ENCODE measurements around the gene GSE1. TPM values are rescaled to one million over a fixed set of nuclear protein-coding genes. Genes with fewer than 3 reads are reported as not detected.

The GSE1 gene
- total RNA-seq, 1 donor from 2014 or later: 28.8 TPM

DNA sequence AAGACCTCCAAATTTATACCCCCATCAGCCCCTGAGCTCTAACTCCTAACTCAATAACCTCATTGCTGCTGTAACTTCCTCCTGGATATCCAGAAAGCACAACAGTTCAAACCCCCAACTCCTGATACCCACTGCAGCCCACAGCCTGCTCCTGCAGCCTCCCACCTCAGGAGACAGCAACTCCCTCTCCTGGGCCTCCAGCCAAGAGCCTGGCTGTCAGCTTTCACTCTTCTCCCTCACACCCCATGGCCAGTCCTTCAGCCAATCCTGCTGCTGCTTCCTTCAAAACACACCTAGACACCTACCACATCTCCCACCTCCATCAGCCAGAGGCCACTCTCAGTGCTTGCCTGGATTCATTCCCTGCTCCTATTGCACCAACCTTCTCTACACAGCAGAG is 70.2 kb downstream of the GSE1 start:
- DNase-seq: no peak

GRCh38 chr16:85685251-85685650 is 72.1 kb downstream of the GSE1 start:
- no peak for DNase-seq

- DNase-seq: no peak
Observed at GRCh38 chr16:85686912-85687591, 73.9 kb downstream of the GSE1 start.

DNA sequence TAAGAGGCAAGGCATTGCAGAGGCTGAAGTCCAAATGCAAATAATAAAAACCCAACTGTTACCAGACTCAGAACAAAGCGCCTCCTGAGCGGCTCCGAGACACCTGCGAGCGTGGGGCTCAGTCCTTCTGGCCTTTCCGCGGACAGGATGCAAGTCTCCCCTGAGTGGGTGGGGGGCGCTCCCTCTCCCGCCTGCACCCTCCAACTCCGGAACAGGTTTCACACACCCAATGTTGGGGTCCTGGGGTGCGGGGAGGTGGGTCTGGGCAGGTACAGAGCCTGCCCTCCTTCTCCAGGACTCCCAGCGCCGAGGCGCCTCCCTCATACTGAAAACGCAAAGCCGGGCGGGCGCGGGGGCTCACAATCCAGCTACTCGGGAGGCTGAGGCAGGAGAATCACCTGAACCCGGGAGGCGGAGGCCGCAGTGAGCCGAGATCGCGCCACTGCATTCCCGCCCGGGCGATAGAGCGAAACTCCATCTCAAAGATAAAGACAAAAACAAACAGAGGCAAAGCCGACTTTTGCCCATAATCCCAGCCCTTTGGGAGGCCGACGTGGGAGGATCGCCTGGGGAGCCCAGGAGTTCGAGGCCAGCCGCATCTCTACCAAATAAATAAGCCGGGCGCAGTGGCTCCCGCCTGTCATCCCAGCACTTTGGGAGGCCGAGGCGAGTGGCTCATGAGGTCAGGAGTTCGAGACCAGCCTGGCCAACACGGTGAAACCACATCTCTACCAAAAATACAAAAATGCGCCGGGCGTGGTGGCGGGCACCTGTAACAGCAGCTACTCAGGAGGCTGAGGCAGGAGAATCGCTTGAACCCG is 74.7 kb downstream of the GSE1 start:
- DNase-seq: no peak

DNA sequence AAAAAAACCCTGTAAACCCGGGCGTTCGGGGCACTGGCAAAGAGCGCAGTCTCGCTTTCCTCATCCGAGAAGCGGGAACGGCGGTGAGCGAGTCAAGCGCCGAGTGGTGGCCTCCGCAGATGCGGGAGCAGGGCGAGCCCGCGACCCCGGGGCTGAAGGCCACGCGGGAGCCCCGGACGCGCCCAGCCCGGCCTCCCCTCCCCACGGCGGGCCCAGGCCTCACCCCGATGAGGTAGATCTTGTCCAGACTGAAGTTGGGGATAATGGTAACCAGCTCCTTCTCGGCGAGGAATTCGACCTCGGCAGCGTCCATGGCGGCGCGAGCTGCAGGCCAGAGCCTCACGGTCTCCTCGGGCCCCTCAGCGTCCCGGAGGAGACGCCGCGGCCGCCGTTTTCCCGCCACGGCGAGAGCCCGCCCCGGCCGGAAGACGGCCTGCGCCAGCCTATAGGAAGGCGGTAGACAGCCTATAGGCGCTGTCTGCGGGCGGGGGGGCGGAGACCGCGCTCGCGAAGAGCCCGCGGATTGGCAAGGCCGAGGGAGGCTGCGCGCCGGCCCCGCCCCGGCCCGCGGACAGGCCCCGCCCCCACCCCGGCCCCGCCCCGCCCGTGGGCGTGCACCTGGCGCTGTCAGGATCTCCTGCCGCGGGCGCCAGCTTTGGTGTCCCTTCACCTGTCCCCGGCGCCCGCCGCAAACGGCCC is 75.6 kb downstream of the GSE1 start, which contains the start of gene GINS2:
Gene GINS2, minus strand, starts transcription at position 369 of the 699 bp plus-strand sequence. Its CDS starts 56 bp downstream, at position 313.
- DNase-seq: peak; percentile 90

DNA sequence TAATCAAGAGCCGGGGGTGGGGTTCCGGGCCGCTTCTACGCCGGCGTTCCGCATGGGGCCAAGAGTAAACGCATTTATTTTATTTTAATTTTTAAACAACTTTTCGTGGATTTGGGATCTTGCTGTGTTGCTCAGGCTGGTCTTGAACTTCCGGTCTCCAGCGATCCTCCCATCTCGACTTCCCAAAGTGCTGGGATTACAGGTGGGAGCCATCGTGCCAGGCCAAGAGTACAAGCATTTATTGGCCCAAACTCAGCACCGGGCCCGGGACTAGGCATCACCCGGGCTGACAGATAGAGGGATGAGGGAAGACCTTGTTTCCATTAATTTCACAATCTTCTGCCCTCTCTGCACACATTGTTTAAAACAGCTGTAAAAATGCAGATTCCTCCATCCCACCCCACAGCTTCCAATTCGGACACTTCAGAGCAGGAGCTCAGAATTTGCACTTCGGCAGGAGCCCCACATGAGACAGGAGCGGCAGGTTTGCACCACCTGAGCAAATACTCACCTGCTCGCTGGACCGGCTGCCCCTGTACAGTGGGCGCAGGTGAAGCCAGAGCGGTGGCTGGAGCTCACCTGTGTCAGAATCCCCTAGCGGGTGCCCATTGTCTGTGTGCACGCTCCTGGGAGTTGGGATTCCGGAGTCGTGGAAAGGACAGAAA is 76.3 kb downstream of the GSE1 start:
- no peak for DNase-seq

DNA sequence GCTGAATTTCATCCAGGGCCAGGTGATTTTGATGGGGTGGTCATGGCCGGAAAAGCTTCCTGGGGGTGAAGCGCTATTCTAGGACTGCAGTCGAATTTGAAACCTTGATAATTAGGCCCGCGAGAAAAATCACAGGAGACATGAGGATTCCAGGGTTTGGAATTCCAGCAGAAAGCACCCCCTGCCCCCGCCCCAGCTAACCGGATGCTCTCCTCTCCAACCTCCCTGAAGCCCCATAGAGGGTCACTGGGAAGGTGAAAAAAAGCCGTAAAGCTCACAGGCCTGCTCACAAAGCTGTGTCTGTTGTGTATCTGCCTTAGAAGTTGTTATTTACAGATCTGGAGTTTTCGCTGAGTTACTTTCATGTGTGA is 76.8 kb downstream of the GSE1 start:
- DNase-seq: no peak

GRCh38 chr16:85690469-85691064 is 77.4 kb downstream of the GSE1 start:
- no peak for DNase-seq

DNA sequence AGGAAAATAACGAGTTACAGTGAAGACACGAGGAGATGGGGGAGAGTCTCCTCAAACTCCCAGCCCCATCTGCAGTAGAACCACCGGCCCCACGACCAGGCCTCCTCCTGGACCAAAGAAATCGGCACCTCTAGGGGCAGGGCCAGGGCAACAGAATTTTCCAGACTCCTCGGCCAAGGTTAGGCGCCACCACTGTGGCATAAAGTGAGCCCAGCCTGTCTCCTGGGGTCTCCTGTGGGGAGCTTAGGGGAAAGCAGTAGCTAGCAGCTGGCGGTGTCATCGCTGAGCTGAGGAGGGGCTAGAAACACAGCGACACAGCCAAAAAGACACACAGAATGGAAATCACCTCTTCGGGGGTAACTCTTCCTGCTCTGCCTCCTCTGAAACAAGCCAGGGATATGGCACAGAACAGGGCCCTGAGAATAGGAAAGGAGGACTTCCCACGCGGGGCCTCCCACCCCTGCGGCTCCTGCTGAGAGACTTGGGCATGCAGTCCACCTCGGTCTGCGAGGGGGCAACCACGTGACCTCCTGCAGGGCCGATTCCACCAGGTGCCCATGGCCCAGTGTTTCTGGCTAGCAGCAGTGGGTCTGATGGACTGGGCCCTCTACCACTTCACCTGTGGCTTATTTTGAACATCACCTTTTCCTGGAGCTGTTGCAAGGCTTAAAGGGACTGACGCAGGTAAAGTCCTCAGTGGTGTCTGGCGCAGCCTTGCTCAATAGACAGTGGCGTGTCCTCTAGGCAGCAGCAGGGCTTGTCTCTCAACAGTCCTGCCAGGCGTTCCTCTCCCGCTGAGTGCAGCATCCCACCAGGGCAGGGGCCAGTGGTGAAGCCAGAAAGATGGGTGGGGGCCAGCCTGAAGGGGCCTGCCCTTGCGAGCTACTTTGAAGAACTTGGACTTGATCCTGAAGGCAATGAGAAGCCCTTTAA is 82.3 kb downstream of the GSE1 start:
- DNase-seq: no peak

DNA sequence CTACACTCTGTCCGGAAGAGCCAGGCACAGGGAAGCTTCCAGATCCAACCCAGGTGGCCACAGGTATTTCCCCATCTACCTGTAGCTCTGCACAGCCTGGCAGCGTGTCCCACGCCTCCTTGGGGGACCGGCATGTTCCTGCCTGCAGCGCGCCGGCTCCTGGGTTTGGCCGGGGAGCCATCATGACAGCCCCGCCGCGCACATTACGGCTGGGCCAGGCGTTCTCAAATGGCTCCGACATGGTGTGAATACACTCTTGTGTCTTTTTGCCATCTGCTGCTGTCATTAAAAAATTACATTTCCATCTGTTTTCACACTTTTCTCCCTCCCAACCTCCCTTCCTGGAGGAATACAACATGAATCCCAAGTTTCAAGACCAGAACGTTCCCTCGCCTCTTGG is 83.7 kb downstream of the GSE1 start:
- DNase-seq: no peak

DNA sequence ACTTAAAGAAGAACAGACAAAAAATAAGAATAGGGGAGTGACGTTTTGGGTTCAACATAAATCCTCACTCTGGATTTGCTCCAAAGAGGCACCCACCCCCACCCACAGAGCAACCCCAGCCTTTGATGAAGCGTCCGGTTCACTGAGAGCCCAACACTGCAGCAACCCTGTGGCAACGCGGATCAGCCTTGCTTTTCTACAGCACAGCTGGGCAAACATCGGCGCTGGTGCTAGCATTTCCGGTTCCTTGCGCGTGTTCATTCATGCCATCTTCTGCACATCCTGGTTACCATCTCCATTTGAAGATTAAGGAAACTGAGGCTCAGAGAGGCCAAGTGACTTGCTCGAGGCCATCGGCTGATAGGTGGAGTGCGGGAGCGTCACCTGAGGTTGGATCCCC is 84.3 kb downstream of the GSE1 start:
- no peak for DNase-seq

DNA sequence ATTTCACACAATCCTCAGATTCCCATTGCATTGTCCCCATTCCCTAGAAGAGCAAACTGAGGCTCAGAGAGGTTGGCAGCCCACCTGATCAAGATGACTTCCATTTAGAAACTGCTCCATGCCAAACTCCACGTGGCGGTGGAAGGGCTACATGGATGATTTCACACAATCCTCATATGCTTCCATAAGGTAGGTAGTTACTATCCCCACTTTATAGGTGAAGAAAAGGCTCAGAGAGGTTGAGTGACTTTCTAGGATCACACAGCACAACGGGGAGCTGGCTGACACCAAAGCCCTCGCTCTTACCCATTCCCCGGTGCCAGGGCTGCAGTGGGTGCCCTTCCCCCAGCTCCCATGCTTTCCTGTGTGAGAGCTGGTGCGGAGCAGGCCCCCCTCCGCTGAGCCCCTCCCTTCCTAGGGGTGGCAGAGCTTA is 85.4 kb downstream of the GSE1 start:
- DNase-seq: no peak

DNA sequence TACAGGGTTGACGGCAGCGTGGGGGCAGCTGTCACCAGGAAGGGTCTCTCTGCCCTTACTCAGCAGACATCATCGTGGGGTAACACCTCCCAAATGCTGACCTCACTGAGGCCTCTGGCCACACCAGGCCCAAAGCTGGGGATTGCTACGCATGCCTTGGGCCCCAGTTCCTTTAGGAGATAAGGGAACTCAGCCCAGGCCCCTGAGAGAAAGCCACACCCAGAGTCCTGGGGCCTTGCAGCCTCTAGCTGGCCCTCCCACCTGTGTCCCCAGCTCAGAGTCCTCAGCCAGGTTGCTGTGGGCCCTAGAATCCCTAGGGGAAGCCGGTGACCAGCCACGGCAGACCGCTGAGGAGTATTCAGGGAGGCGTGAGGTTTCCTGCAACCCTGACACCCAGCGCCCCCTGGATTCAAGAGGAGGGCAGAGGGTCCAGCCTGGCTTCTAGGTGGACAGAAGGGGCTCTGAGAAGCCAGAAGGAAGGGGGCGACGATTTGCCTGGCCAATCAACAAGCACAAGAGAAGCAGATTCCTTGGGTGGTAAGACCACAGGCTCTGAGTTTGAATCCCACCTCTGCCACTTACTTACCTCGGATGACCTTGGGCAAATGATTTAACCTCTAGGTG is 85.9 kb downstream of the GSE1 start:
- no peak for DNase-seq

DNA sequence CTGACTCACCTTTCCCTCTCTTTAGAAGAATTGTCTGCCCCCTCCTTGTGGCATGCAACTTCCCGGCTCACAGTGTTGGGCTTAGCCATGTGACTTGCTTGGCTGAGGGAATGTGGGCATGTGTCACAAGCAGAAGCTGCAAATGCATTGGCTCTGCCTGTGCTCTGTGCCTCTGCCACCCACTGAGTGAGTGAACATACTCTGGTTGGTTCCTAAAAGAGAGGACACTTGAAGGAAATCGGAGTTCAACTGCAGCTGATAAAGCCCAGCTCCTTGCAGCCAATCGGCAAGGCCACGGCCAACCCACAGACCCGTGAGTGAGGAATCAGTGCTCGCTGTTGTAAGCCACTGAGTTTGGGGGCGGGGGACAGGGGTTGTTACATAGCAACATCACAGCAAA is 86.5 kb downstream of the GSE1 start:
- peak; percentile 24 for DNase-seq

DNA sequence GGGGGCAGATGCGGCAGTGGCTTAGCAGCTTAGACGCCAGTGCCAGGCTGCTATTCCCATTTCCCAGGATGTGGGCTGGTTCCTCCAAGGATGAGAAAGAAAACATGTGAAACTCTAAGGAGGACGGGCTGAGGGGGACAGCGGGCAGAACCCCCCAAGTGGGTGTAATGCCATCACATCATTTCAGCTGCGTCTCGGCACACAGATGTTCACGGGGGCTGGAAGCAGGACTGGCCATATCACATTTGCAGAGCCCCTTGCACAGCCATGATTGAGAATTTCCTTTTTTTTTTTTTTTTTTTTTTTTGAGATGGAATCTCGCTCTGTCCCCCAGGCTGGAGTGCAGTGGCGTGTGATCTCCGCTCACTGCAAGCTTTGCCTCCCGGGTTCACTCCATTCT is 90.9 kb downstream of the GSE1 start:
- DNase-seq: no peak

DNA sequence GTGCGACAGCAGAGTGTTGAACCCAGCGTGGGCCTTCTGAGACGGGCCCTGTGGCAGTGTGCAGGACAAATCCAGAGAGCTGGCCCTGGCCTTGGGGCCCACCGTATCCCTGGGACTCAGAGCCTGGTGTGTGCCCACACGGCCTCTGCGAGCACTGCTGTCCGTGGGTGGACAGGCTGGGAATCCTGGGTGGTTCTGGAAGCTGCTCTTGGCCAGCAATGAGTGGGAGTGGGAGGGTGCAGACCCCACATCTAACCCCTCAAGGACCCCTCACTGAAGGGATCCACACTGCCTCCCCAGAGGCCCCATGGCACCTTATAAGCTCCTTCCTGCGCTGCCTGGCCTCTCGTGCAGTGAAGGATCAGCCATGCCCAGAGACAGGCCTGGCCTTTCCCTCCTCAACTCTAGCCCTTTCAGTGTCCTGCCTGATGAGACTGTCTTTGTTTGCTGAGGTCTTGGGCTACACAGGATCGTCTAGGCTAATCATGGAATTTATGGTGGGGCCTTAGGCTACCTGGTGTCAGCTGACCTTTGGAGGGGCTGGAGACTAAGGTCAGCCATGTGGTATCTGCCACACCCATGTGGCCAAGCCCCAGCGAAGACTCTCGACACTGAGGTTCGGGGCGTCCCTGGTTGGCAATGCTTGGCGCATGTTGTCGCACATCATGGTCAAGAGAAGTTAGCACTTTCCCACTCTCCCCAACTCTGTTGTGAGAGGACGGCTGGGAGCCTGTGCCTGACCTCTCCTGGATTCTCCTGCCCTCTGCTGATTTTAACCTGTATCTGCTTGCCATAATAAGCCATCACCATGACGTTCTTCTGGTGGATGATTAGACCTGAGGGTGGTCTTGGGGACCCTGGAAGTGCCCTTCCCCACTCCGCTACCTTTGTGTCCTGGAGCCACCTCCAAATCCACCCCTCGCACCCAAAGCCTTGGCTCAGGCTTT is 92.1 kb downstream of the GSE1 start:
- DNase-seq: no peak

GRCh38 chr16:85706449-85707034 is 93.4 kb downstream of the GSE1 start:
- no peak for DNase-seq

DNA sequence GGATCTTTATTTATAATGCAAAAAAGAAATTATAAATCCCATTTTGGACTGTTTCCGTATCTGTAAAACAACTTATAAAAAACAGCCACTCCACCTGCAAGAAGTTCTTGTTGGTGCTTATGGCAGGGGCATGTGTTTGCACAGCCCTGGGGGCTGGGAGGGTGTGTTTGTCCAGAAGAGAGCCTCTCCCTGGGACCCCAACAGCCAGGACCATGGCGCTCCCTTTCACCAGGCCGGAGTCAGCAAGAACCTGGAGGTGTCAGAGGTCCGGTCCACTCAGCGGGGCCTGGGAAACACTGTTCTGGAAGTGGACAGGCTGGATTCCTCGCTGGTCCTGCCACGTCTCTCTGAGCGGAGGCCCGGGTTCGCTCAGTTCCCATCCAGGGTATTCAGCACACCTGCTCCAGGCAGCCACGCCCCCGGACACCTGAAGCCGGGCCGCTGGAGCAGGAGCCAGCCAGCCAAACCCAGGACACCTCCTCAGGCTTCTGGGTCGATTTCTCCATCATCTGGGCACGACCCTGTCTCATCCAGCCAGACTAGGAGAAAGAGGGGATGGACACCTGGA is 94.5 kb downstream of the GSE1 start:
- DNase-seq: no peak

DNA sequence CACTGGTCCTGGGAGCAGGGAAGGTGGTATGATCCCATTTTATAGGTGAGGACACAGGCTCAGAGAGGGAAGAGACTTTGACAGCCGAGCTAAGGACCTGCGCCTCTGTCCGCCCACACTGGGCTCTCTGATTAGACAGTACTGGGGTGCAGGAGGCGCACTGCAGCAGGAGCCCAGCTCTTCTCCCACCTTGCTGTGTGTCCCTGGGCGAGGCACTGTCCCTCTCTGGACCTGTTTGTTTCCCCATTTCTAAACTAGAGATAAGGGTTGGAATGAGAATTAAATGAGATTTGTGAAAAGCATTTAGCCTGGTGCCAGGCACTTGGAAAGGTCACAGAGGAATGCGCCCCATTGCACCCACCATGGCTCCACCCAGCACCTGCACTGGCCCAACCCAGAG is 95.2 kb downstream of the GSE1 start:
- no peak for DNase-seq
